Measurements from ENCODE around the gene UNC5C.

UNC5C gene

DNA sequence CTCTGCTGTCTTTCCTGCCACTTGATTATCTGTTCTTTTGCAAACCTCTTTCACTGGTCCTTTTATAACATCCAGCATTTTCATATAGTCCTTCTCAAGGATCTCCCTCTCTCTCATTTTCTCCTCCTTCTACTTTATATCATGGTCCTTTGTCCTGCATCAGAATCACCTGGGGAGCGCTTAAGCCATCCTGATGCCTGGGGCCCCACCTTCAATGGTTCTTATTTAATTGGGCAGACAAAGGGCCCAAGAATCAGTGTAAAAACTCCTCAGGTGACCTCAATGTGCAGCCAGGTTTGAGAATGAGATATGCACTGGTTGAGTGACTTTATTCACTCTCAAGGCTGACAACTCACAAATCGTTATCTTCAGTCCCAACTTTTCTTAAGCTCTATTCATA is 283.9 kb downstream of the UNC5C start:
- TF ChIP-seq, protein P1, sequence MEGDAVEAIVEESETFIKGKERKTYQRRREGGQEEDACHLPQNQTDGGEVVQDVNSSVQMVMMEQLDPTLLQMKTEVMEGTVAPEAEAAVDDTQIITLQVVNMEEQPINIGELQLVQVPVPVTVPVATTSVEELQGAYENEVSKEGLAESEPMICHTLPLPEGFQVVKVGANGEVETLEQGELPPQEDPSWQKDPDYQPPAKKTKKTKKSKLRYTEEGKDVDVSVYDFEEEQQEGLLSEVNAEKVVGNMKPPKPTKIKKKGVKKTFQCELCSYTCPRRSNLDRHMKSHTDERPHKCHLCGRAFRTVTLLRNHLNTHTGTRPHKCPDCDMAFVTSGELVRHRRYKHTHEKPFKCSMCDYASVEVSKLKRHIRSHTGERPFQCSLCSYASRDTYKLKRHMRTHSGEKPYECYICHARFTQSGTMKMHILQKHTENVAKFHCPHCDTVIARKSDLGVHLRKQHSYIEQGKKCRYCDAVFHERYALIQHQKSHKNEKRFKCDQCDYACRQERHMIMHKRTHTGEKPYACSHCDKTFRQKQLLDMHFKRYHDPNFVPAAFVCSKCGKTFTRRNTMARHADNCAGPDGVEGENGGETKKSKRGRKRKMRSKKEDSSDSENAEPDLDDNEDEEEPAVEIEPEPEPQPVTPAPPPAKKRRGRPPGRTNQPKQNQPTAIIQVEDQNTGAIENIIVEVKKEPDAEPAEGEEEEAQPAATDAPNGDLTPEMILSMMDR (IDR thresholded peaks at IDR 0.05; ENCODE audit: low read depth, low read length, missing control alignments) = no peak
- H3K4me3 ChIP-seq (replicated peaks; ENCODE audit: low read depth, low read length) = no peak overlapping the region
- no peak for DNase-seq (ENCODE audit: extremely low read depth, low read depth)

DNA sequence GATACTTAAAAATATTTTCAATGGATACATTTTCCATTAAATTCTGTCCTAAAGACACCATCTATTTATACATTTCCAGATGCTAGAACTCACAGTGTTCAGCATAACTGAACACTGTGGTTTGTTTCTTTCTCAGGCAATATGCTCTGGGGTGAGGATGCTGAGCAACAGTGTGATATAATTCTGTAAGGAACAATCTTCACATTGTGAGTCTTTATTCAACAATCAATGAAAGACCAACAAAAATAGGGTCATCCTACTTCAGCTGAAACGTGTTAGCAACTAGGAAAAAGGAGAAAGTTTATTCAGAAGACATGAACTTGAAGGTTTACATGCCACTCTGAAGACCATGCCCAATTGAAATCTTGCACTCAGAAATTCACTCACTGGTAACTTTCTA is 284.8 kb downstream of the UNC5C start:
- H3K4me3 ChIP-seq (replicated peaks; ENCODE audit: low read depth, low read length) = no peak overlapping the region
- TF ChIP-seq, protein P1 (IDR thresholded peaks at IDR 0.05; ENCODE audit: low read depth, low read length, missing control alignments) = no peak
- DNase-seq (ENCODE audit: extremely low read depth, low read depth) = no peak

DNA sequence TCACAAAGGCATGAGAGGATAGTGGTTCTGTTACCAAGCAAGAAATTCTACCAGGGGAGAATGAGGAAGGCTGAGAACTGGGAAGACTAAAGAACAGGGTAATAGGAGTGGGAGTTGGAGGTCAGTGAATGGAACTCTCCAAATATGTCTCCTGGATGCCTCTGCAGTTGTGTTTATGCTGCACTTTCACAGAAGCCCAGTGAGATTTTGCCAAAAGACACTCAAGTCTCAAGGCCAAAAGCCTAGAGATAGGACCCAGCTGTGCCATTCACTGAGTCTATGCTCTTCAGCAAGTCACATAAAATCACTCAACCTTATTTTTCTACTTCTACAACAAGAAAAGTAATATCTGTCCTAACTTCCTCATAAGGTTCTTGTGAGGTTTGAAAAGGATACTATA is 285.4 kb downstream of the UNC5C start:
- TF ChIP-seq, protein P1 (IDR thresholded peaks at IDR 0.05; ENCODE audit: low read depth, low read length, missing control alignments) = no peak

DNA sequence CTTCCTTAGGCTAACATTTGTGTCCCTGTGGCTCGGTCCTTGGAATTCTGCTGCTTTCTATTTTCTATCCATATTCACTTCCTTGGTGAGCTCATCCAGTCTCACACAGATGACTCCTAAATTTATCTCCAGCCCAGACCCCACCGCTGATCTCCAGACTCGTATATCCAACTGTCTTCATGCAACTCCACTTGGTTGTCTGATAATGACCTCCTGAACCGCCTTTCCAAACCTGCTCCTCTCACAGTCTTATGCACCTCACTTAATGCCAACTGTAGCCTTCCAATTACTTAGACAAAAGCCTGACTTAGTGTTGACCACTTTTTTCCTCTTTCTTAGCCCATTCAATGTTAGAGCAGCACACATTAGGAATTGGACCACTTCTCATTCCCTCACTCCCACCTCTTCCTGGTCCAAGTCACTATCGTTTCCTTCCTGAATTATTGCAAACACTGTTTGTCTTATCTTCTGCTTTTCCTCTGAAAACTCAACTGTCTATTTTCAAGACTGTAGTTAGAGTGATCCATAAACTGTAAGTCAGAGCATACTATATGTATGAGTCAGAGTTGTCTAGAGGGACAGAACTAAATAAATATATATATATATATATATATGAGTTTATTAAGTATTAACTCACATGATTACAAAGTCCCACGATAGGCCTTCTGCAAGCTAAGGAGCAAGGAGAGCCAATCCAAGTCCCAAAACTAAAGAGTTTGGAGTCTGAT is 292.5 kb downstream of the UNC5C start:
- TF ChIP-seq, protein P1 (IDR thresholded peaks at IDR 0.05; ENCODE audit: low read depth, low read length, missing control alignments) = no peak
- H3K4me3 ChIP-seq (replicated peaks; ENCODE audit: low read depth, low read length) = no peak overlapping the region
- DNase-seq (ENCODE audit: extremely low read depth, low read depth) = no peak

More for the DNA sequence above, 285.4 kb downstream of the UNC5C start:
- H3K4me3 ChIP-seq (replicated peaks; ENCODE audit: low read depth, low read length) = no peak overlapping the region
- no peak for DNase-seq (ENCODE audit: extremely low read depth, low read depth)

DNA sequence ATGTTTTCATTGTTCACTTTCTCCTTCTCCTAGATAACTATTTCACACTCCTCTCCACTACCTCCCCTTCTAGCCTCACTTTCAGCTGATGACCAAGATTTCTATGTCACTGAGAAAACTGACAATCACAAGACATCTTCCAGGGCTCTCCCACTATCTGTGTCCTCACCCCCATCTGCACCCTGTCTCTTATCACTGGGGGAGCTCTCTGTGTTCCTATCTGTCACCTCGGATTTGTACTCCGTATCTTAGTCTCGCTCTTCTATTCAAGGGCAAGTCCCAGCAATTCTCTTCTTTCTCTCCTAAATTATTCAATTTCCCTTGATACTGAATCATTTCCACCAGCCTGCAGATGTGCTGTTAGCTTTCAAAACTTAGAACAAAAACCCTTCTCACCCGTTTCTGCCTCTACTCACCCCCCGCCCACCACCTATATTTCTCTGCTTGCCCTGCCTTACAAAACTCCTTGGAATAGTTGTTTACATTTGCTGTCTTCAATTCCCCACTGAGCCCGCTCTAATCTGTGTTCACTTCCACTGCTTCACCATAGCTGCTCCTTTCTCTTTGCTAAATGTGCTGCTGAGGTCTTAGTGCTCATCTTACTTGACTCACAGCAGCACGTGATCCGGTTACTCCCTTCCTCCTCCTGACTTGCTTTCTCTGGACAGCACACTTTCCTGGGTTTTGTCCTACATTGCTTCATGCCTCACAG is 293.2 kb downstream of the UNC5C start:
- DNase-seq (ENCODE audit: extremely low read depth, low read depth) = no peak
- TF ChIP-seq, protein P1 (IDR thresholded peaks at IDR 0.05; ENCODE audit: low read depth, low read length, missing control alignments) = no peak
- no peak overlapping the region for H3K4me3 ChIP-seq (replicated peaks; ENCODE audit: low read depth, low read length)

DNA sequence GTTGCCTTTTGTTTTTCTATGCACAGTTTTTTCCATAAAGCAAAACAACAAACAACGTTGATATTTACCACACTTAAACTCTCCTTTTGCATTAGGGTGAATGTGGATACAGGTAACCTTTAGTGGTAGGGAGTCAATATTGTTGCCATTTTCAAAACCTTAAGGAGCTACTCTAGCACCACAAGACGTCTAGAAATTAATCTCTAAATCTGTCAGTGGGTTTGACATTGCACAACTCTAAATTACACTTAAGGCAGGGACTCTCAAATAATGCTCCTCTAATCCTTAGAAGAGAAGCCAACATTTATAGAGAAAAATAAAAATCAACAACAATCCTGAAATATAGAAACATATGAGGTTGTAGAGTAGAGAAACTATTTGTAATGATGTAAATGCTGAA is 297.2 kb downstream of the UNC5C start:
- H3K4me3 ChIP-seq (replicated peaks; ENCODE audit: low read depth, low read length) = no peak overlapping the region
- DNase-seq (ENCODE audit: extremely low read depth, low read depth) = no peak
- TF ChIP-seq, protein P1 (IDR thresholded peaks at IDR 0.05; ENCODE audit: low read depth, low read length, missing control alignments) = no peak
